ENCODE measurements around the gene DEDD2. TPM values are rescaled to one million over a fixed set of nuclear protein-coding genes. Genes with fewer than 3 reads are reported as not detected.

Gene DEDD2
- polyA plus RNA-seq, 1 donor from 2014 or later: 69.9 TPM

- H3K79me2 ChIP-seq (replicated peaks; ENCODE audit: insufficient read depth, low read length): peaks cover 3% of the 10 kb centered on the region
- no peaks in the 10 kb centered on the region for H3K9me2 ChIP-seq (ENCODE audit: insufficient read depth, low read length)
- no peaks in the 10 kb centered on the region for H3K27me3 ChIP-seq (ENCODE audit: insufficient read depth, low read depth, low read length)
- H3F3A ChIP-seq (ENCODE audit: insufficient read depth, low read length, poor library complexity, severe bottlenecking): peaks cover 7% of the 10 kb centered on the region
- H3K4me2 ChIP-seq (ENCODE audit: low read length): no peak overlapping the region
- H3K36me3 ChIP-seq (ENCODE audit: insufficient read depth, low read length): no peaks in the 10 kb centered on the region
- no peaks in the 10 kb centered on the region for H4K20me1 ChIP-seq (ENCODE audit: insufficient read depth)
- no peaks in the 10 kb centered on the region for H3K9me3 ChIP-seq (ENCODE audit: low read length)
- no peak overlapping the region for H3K27ac ChIP-seq (ENCODE audit: low read length)
- H3K9ac ChIP-seq (ENCODE audit: low read length): no peak overlapping the region
- TF ChIP-seq POLR2AphosphoS5 (IDR thresholded peaks at IDR 0.05): no peak
- no peak for TF ChIP-seq MXI1 (conservative IDR thresholded peaks at IDR 0.05; ENCODE audit: poor library complexity, severe bottlenecking)
- no peak for TF ChIP-seq CTCF (IDR thresholded peaks at IDR 0.05; ENCODE audit: poor library complexity, severe bottlenecking)
- TF ChIP-seq TAF1 (IDR thresholded peaks at IDR 0.05; ENCODE audit: low read depth): no peak
- TF ChIP-seq SMC3 (conservative IDR thresholded peaks at IDR 0.05; ENCODE audit: poor library complexity): no peak
- no peak for TF ChIP-seq EP300 (conservative IDR thresholded peaks at IDR 0.05; ENCODE audit: poor library complexity, severe bottlenecking)
- TF ChIP-seq REST (IDR thresholded peaks at IDR 0.05; ENCODE audit: borderline replicate concordance): no peak
- TF ChIP-seq RAD21 (conservative IDR thresholded peaks at IDR 0.05): no peak
- TF ChIP-seq EZH2 (IDR thresholded peaks at IDR 0.05; ENCODE audit: borderline replicate concordance, insufficient read depth, low read length, poor library complexity, severe bottlenecking): no peak
- no peak overlapping the region for H3K4me3 ChIP-seq (ENCODE audit: low read length)
- no peak overlapping the region for H2AFZ ChIP-seq (ENCODE audit: low read depth, low read length)
These were observed 7.7 kb upstream of the DEDD2 start for GRCh38 chr19:42224940-42225717.

- no peaks in the 10 kb centered on the region for H3K27me3 ChIP-seq (ENCODE audit: insufficient read depth, low read depth, low read length)
- no peaks in the 10 kb centered on the region for H3K9me3 ChIP-seq (ENCODE audit: low read length)
- peaks cover 18% of the 10 kb centered on the region for H3K79me2 ChIP-seq (replicated peaks; ENCODE audit: insufficient read depth, low read length)
- peak overlapping the region; percentile 84 for H3K4me3 ChIP-seq (ENCODE audit: low read length)
- peak overlapping the region; percentile 74 for H3K27ac ChIP-seq (ENCODE audit: low read length)
- H3K4me2 ChIP-seq (ENCODE audit: low read length): peak overlapping the region; percentile 98
- H3K9me2 ChIP-seq (ENCODE audit: insufficient read depth, low read length): no peaks in the 10 kb centered on the region
- peaks cover 7% of the 10 kb centered on the region for H3F3A ChIP-seq (ENCODE audit: insufficient read depth, low read length, poor library complexity, severe bottlenecking)
- H2AFZ ChIP-seq (ENCODE audit: low read depth, low read length): peak overlapping the region; percentile 53
- H3K9ac ChIP-seq (ENCODE audit: low read length): peak overlapping the region; percentile 76
- TF ChIP-seq RAD21 (conservative IDR thresholded peaks at IDR 0.05) (no peak), POLR2AphosphoS5 (IDR thresholded peaks at IDR 0.05) (no peak), EZH2 (IDR thresholded peaks at IDR 0.05; ENCODE audit: borderline replicate concordance, insufficient read depth, low read length, poor library complexity, severe bottlenecking) (no peak), SMC3 (conservative IDR thresholded peaks at IDR 0.05; ENCODE audit: poor library complexity) (no peak), EP300 (conservative IDR thresholded peaks at IDR 0.05; ENCODE audit: poor library complexity, severe bottlenecking) (no peak), REST (IDR thresholded peaks at IDR 0.05; ENCODE audit: borderline replicate concordance) (no peak)
- peaks cover 3% of the 10 kb centered on the region for H4K20me1 ChIP-seq (ENCODE audit: insufficient read depth)
- no peaks in the 10 kb centered on the region for H3K36me3 ChIP-seq (ENCODE audit: insufficient read depth, low read length)
These were observed 3.2 kb upstream of the DEDD2 start for GRCh38 chr19:42220751-42221097.
